GM18873 (cell line): Measurements from ENCODE around the gene CSNK1D.

Experiments
- ATAC-seq: cut with Tn5 transposase; IDR thresholded peaks from one replicate; pipeline ENCODE4 v1.9.1; 2021; ENCODE audit warnings: mild to moderate bottlenecking, moderate library complexity, moderate number of reproducible peaks; ENCODE audit not compliant: unreplicated experiment, low FRiP score

The CSNK1D gene

GRCh38 chr17:82241183-82241925, 32.1 kb downstream of the CSNK1D start:
- no peak for ATAC-seq

GRCh38 chr17:82240506-82241182, 32.9 kb downstream of the CSNK1D start:
- no peak for ATAC-seq

GRCh38 chr17:82239926-82240505, 33.5 kb downstream of the CSNK1D start:
- no peak for ATAC-seq

- no peak for ATAC-seq
Measured at GRCh38 chr17:82239401-82239925, 34.0 kb downstream of the CSNK1D start.

GRCh38 chr17:82238472-82239201, 34.9 kb downstream of the CSNK1D start:
- ATAC-seq: no peak

- no peak for ATAC-seq
Measured at GRCh38 chr17:82237746-82238471, 35.6 kb downstream of the CSNK1D start.

- ATAC-seq: no peak
Measured at GRCh38 chr17:82237083-82237745, 36.3 kb downstream of the CSNK1D start.

- no peak for ATAC-seq
Measured at GRCh38 chr17:82236142-82236971, 37.1 kb downstream of the CSNK1D start.

GRCh38 chr17:82235775-82236141, 37.7 kb downstream of the CSNK1D start:
- ATAC-seq: no peak

GRCh38 chr17:82235056-82235774, 38.3 kb downstream of the CSNK1D start:
- ATAC-seq: no peak

- ATAC-seq: no peak
Measured at GRCh38 chr17:82234211-82235055, 39.1 kb downstream of the CSNK1D start.

GRCh38 chr17:82232876-82233785, 40.4 kb downstream of the CSNK1D start:
- ATAC-seq: no peak

GRCh38 chr17:82232322-82232820, 41.1 kb downstream of the CSNK1D start:
- no peak for ATAC-seq

- no peak for ATAC-seq
Measured at GRCh38 chr17:82231562-82232321, 41.8 kb downstream of the CSNK1D start.

- no peak for ATAC-seq
Measured at GRCh38 chr17:82231312-82231561, 42.3 kb downstream of the CSNK1D start.
